ENCODE measurements around the gene MAPK14. TPM values are rescaled to one million over a fixed set of nuclear protein-coding genes. Genes with fewer than 3 reads are reported as not detected.
A peak's percentile ranks its signal among the peaks of the same experiment; 100 is the strongest.

Gene MAPK14
- total RNA-seq, 2 donors from 2014 or later = 36.5 to 51.3 TPM

DNA sequence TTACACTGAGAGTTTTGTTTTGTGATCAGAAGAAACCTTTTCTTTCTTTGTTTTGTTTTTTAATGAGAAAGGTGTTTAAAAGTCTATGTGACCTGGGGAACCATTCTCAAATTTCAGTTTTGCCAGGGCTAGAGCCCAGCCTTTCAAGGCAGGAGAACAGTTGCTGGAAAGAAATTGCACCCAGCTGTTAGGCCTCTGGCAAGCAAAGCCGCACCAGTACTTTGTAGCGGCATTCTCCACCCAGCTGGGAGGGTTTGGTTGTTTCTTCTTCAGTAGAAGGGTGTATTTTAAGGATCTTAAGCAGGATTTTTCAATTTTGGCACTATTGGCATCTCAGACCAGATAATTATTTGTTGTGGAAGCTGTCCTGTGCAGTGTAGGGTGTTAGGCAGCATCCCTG is 86.1 kb downstream of the MAPK14 start:
- H3K4me3 Mint-ChIP-seq = no peak overlapping the region
- H3K27ac Mint-ChIP-seq = no peak overlapping the region
- H3K36me3 Mint-ChIP-seq (ENCODE audit: low read depth) = peaks cover 36% of the 10 kb centered on the region
- no peaks in the 10 kb centered on the region for H3K27me3 Mint-ChIP-seq
- H3K9me3 Mint-ChIP-seq = no peaks in the 10 kb centered on the region
- no peak for ATAC-seq (replicated peaks)
- H3K4me1 Mint-ChIP-seq = peaks cover 34% of the 10 kb centered on the region

GRCh38 chr6:36114798-36115408 is 87.3 kb downstream of the MAPK14 start:
- peaks cover 39% of the 10 kb centered on the region for H3K4me1 Mint-ChIP-seq
- peaks cover 24% of the 10 kb centered on the region for H3K36me3 Mint-ChIP-seq (ENCODE audit: low read depth)
- no peaks in the 10 kb centered on the region for H3K9me3 Mint-ChIP-seq
- no peak for ATAC-seq (replicated peaks)
- H3K27me3 Mint-ChIP-seq = no peaks in the 10 kb centered on the region
- H3K4me3 Mint-ChIP-seq = peak overlapping the region; percentile 37
- H3K27ac Mint-ChIP-seq = peak overlapping the region; percentile 57

GRCh38 chr6:36115412-36115811 is 87.8 kb downstream of the MAPK14 start:
- Mint-ChIP-seq H3K4me3 (peak overlapping the region; percentile 37), H3K27ac (peak overlapping the region; percentile 57), H3K4me1 (peaks cover 44% of the 10 kb centered on the region), H3K27me3 (no peaks in the 10 kb centered on the region), H3K36me3 (ENCODE audit: low read depth) (peaks cover 19% of the 10 kb centered on the region), H3K9me3 (no peaks in the 10 kb centered on the region)
- ATAC-seq (replicated peaks) = no peak

- no peak overlapping the region for H3K27ac Mint-ChIP-seq
- no peaks in the 10 kb centered on the region for H3K27me3 Mint-ChIP-seq
- peaks cover 53% of the 10 kb centered on the region for H3K4me1 Mint-ChIP-seq
- H3K36me3 Mint-ChIP-seq (ENCODE audit: low read depth) = peaks cover 10% of the 10 kb centered on the region
- H3K9me3 Mint-ChIP-seq = no peaks in the 10 kb centered on the region
- no peak for ATAC-seq (replicated peaks)
- H3K4me3 Mint-ChIP-seq = no peak overlapping the region
Observed at GRCh38 chr6:36116066-36116864, 88.7 kb downstream of the MAPK14 start.

DNA sequence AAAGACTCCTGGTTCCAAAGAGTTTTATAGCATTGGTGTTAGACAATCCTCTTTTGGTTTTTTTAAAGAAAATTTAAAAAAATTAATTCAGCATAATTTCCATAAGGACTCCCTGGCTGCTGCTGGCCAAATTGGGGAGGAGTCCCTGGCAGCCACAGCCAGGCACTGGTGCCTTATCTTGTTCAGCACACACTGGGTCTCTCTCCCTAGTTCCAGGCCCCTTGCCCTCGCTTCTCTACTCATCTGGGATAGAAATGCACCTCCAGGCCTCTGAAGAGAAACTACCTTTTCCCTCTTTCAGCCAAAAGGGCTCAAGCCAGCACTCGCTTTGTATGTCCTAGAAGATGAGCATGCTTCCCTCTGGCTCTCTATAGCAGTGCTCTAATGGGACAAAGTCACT is 89.3 kb downstream of the MAPK14 start:
- Mint-ChIP-seq H3K4me1 (peaks cover 58% of the 10 kb centered on the region), H3K27me3 (no peaks in the 10 kb centered on the region), H3K36me3 (ENCODE audit: low read depth) (peaks cover 5% of the 10 kb centered on the region), H3K4me3 (no peak overlapping the region), H3K27ac (peak overlapping the region; percentile 96), H3K9me3 (no peaks in the 10 kb centered on the region)
- ATAC-seq (replicated peaks) = no peak

DNA sequence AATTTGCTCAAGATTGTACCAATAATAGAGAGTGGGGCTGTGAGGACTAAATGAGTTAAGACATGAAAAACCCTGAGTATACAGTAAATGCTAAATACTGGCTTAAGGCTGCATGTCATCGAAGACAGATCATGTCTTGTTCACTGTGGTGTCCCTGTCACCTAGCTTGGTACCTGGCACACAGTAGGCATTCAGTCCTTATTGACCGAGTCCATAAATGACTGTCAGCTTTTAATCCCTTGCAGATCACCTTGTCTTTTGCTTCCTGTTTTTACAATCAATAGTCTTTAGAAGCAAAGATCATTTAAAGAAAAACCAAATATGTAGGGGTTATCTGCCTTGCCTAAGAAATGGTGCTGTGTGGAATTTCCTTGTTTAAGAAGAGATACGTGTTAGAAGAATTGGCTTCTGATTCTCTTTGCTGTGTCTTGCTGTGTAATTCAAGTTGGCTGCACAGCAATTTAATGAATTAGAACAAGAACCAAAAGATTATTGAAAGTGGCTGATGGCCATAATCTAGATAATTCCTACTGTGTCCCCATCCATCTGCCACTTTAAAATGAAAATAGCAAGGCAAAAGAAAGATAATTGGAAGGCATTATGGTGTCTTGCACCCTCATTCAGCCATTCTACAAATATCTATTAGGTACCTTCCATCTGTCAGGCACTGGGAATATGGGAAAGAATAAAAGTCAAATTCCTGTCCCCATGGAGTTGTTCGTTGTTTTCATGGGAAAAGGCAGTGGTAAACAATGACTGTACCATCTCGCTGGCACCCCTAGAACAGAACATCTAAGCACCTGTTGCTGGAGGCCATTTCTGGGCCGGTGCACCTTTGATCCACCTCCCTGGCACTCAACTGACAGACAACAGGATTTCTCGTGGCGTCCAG is 90.3 kb downstream of the MAPK14 start:
- H3K27ac Mint-ChIP-seq = peak overlapping the region; percentile 96
- no peak for ATAC-seq (replicated peaks)
- no peaks in the 10 kb centered on the region for H3K9me3 Mint-ChIP-seq
- peak overlapping the region; percentile 91 for H3K4me3 Mint-ChIP-seq
- H3K27me3 Mint-ChIP-seq = no peaks in the 10 kb centered on the region
- H3K4me1 Mint-ChIP-seq = peaks cover 63% of the 10 kb centered on the region
- no peaks in the 10 kb centered on the region for H3K36me3 Mint-ChIP-seq (ENCODE audit: low read depth)

GRCh38 chr6:36118550-36119107 is 91.0 kb downstream of the MAPK14 start:
- H3K27ac Mint-ChIP-seq = peak overlapping the region; percentile 96
- no peaks in the 10 kb centered on the region for H3K9me3 Mint-ChIP-seq
- H3K27me3 Mint-ChIP-seq = no peaks in the 10 kb centered on the region
- peaks cover 70% of the 10 kb centered on the region for H3K4me1 Mint-ChIP-seq
- no peaks in the 10 kb centered on the region for H3K36me3 Mint-ChIP-seq (ENCODE audit: low read depth)
- peak overlapping the region; percentile 91 for H3K4me3 Mint-ChIP-seq
- peak; percentile 74 for ATAC-seq (replicated peaks)

GRCh38 chr6:36119209-36119608 is 91.6 kb downstream of the MAPK14 start:
- peak overlapping the region; percentile 91 for H3K4me3 Mint-ChIP-seq
- ATAC-seq (replicated peaks) = no peak

GRCh38 chr6:36120018-36120417 is 92.4 kb downstream of the MAPK14 start:
- peak; percentile 43 for ATAC-seq (replicated peaks)
- H3K36me3 Mint-ChIP-seq (ENCODE audit: low read depth) = no peaks in the 10 kb centered on the region
- H3K4me1 Mint-ChIP-seq = peaks cover 67% of the 10 kb centered on the region
- peak overlapping the region; percentile 96 for H3K27ac Mint-ChIP-seq
- H3K27me3 Mint-ChIP-seq = no peaks in the 10 kb centered on the region
- no peaks in the 10 kb centered on the region for H3K9me3 Mint-ChIP-seq
- H3K4me3 Mint-ChIP-seq = peak overlapping the region; percentile 91

More at GRCh38 chr6:36119209-36119608, 91.6 kb downstream of the MAPK14 start:
- Mint-ChIP-seq H3K9me3 (no peaks in the 10 kb centered on the region), H3K36me3 (ENCODE audit: low read depth) (no peaks in the 10 kb centered on the region), H3K27me3 (no peaks in the 10 kb centered on the region), H3K4me1 (peaks cover 72% of the 10 kb centered on the region), H3K27ac (peak overlapping the region; percentile 96)

- Mint-ChIP-seq H3K9me3 (no peaks in the 10 kb centered on the region), H3K36me3 (ENCODE audit: low read depth) (no peaks in the 10 kb centered on the region), H3K4me3 (peak overlapping the region; percentile 91), H3K4me1 (peaks cover 66% of the 10 kb centered on the region), H3K27me3 (no peaks in the 10 kb centered on the region), H3K27ac (peak overlapping the region; percentile 96)
- ATAC-seq (replicated peaks) = peak; percentile 62
Observed at GRCh38 chr6:36120539-36120938, 92.9 kb downstream of the MAPK14 start.

DNA sequence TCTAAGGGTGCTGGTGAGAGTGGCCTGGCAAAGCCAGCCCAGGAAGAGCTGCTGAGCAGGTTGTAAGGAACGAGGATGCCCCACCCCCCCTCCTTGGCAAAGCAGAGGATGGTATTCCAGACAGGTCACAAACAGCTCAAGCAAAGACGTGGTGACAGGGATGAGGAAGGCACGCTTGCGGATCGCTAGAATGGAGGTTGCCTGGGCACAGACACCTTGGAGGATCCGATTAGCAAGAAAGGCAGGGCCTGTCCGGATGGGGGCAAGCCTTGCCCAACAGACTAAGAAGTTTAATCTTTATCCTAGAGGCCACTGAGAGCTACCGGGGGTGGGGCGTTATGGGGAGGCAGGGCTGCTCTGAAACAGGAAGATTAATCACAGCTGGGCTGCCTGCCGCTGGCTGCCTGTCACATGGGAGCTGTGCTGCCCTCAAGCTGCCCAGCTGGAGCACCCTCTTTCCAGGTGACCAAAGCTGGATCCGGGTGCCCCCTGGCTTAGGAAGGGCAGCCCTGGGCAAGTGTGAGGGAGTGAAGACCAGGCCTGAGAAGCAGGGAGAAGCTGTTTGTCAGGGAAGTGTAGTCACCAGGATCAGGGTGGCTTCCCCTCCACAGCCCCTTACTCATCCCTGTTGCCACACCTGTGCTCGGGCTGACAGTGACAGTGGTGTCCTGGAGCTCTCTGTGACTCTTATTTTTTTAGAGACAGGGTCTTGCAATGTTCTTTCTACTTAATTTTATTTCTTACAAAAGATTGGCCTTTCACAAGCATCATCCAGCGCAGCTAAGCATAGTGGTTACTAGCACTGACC is 93.6 kb downstream of the MAPK14 start:
- Mint-ChIP-seq H3K4me3 (peak overlapping the region; percentile 91), H3K4me1 (peaks cover 69% of the 10 kb centered on the region), H3K27ac (peak overlapping the region; percentile 96), H3K36me3 (ENCODE audit: low read depth) (no peaks in the 10 kb centered on the region), H3K27me3 (no peaks in the 10 kb centered on the region), H3K9me3 (no peaks in the 10 kb centered on the region)
- peak; percentile 61 for ATAC-seq (replicated peaks)

DNA sequence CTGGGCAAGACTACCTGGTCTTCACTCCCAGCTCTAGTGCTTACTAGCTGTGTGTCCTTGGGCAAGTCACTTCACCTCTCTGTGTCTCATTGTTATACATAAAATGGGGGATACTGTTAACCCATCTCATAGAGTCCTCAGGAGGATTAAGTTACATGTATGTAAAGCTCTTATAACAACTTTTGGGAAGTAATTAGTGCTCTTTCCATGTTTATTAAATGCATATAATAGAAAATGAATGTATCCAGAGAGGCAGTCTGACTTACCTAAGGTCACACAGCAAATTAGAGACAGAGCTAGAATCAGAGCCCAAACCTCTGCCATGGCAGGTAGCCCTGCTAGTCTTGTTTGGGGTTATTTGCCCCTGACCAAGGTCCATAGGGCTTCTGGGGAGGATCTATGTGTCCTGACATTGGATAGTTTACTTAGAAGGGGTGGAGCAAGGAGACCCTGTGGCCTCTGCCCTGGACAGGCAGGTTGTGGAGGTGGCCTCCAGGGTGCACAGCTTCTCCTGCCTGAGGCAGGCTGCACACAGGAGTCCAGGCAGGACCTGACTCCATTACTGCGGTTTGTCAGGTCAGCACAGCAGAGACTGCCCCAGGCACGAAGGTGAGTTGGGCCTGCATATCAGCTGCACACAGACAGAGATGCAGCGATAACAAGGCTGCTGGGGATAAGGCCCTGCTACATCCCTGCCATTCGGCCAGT is 94.3 kb downstream of the MAPK14 start:
- Mint-ChIP-seq H3K27ac (peak overlapping the region; percentile 96), H3K27me3 (no peaks in the 10 kb centered on the region), H3K36me3 (ENCODE audit: low read depth) (no peaks in the 10 kb centered on the region), H3K4me3 (peak overlapping the region; percentile 91), H3K4me1 (peaks cover 71% of the 10 kb centered on the region), H3K9me3 (no peaks in the 10 kb centered on the region)
- ATAC-seq (replicated peaks) = no peak
